Measurements from ENCODE around the gene RSBN1L. TPM values are rescaled to one million over a fixed set of nuclear protein-coding genes. Genes with fewer than 3 reads are reported as not detected.

RSBN1L gene
- total RNA-seq, 8 experiments from 2014 or later = 8.2 to 24.5 (median 20.0) TPM

- in situ Hi-C loops (cut with MboI; ENCODE audit: low pct_unique_long_range_greater_than_20kb in 2 of 9, low sequenced_read_pairs in 9 of 9, unreplicated experiment in 9 of 9) = no loop called here
- H3K4me1 ChIP-seq (replicated peaks in 1 of 2) = peaks cover 4 to 7% of the 10 kb centered on the region in 2 donors
- H3K27ac ChIP-seq = no peak overlapping the region
- H3K4me3 ChIP-seq = no peak overlapping the region
- no peak for ATAC-seq (replicated peaks in 6 of 8)
- 90 to 100% (median 100%) methylated on average over 1 to 4 of the region's 4 CpGs for WGBS, 10 experiments
Measured at GRCh38 chr7:77794000-77794399, 97.7 kb downstream of the RSBN1L start.

GRCh38 chr7:77796109-77796508, 99.8 kb downstream of the RSBN1L start:
- no peak overlapping the region for H3K4me3 ChIP-seq

GRCh38 chr7:77796960-77797359, 100.7 kb downstream of the RSBN1L start:
- ATAC-seq (replicated peaks in 6 of 8) = no peak

More at GRCh38 chr7:77796109-77796508, 99.8 kb downstream of the RSBN1L start:
- peaks cover 7 to 15% of the 10 kb centered on the region in 2 donors for H3K4me1 ChIP-seq (replicated peaks in 1 of 2)
- no peak for ATAC-seq (replicated peaks in 6 of 8)
- no peak overlapping the region for H3K27ac ChIP-seq
- in situ Hi-C loops (cut with MboI; ENCODE audit: low pct_unique_long_range_greater_than_20kb in 2 of 9, low sequenced_read_pairs in 9 of 9, unreplicated experiment in 9 of 9) = no loop called here
- WGBS, 10 experiments = 50 to 100% (median 100%) methylated on average over 1 to 2 of the region's 3 CpGs; no CpG with 5 or more reads in 7 of the 10 experiments

GRCh38 chr7:77797734-77798393, 101.6 kb downstream of the RSBN1L start:
- in situ Hi-C loops (cut with MboI; ENCODE audit: low pct_unique_long_range_greater_than_20kb in 2 of 9, low sequenced_read_pairs in 9 of 9, unreplicated experiment in 9 of 9) = no loop called here
- Histone ChIP-seq H3K27ac (peak overlapping the region; percentile 57 to 80), H3K4me1 (replicated peaks in 1 of 2) (peaks cover 7 to 15% of the 10 kb centered on the region in 2 donors), H3K4me3 (peak overlapping the region; percentile 72 to 88 (median 79))
- peak; percentile 11 to 36 (median 33) for ATAC-seq (replicated peaks in 6 of 8)
- WGBS, 10 experiments = 0% methylated on average over 1 to 30 of the region's 35 CpGs; no CpG with 5 or more reads in 2 of the 10 experiments

More at GRCh38 chr7:77796960-77797359, 100.7 kb downstream of the RSBN1L start:
- in situ Hi-C loops (cut with MboI; ENCODE audit: low pct_unique_long_range_greater_than_20kb in 2 of 9, low sequenced_read_pairs in 9 of 9, unreplicated experiment in 9 of 9) = no loop called here
- peaks cover 7 to 15% of the 10 kb centered on the region in 2 donors for H3K4me1 ChIP-seq (replicated peaks in 1 of 2)
- no peak overlapping the region for H3K27ac ChIP-seq
- WGBS, 10 experiments = 2 to 72% (median 43%) methylated on average over 1 to 5 of the region's 5 CpGs; no CpG with 5 or more reads in 3 of the 10 experiments
- peak overlapping the region; percentile 72 to 88 (median 79) for H3K4me3 ChIP-seq

- H3K4me3 ChIP-seq = peak within 1 kb of the TSS; percentile 72 to 88 (median 79)
- WGBS, 10 experiments = 0 to 1% (median 0%) methylated on average over 4 to 20 of the region's 61 CpGs; no CpG with 5 or more reads in 5 of the 10 experiments
- in situ Hi-C loops (cut with MboI; ENCODE audit: low pct_unique_long_range_greater_than_20kb in 2 of 9, low sequenced_read_pairs in 9 of 9, unreplicated experiment in 9 of 9) = no loop called here
- H3K27ac ChIP-seq = peak within 1 kb of the TSS; percentile 76 to 86
- H3K4me1 ChIP-seq (replicated peaks in 1 of 2) = peaks cover 7 to 15% of the 10 kb centered on the region in 2 donors
- peak; percentile 87 to 92 (median 92) for ATAC-seq (replicated peaks in 6 of 8)
Measured at GRCh38 chr7:77798394-77799077, 102.3 kb downstream of the RSBN1L start, which contains the start of the genes PHTF2 and TMEM60. PHTF2 (plus strand) TSS chr7:77798773. TMEM60 (minus strand) TSS chr7:77798434; CDS start chr7:77794373, 4,061 bp downstream.

GRCh38 chr7:77799078-77799964, 103.1 kb downstream of the RSBN1L start:
- peak overlapping the region; percentile 58 to 88 (median 78) for H3K4me3 ChIP-seq
- WGBS, 10 experiments = 0 to 33% (median 8%) methylated on average over 1 to 7 of the region's 55 CpGs
- in situ Hi-C loops (cut with MboI; ENCODE audit: low pct_unique_long_range_greater_than_20kb in 2 of 9, low sequenced_read_pairs in 9 of 9, unreplicated experiment in 9 of 9) = no loop called here
- peak overlapping the region; percentile 76 to 86 for H3K27ac ChIP-seq
- H3K4me1 ChIP-seq (replicated peaks in 1 of 2) = peaks cover 7 to 15% of the 10 kb centered on the region in 2 donors
- peak; percentile 0 to 2 (median 1) for ATAC-seq (replicated peaks in 6 of 8)

GRCh38 chr7:77800158-77800557, 103.9 kb downstream of the RSBN1L start:
- no peak overlapping the region for H3K27ac ChIP-seq
- H3K4me3 ChIP-seq = peak overlapping the region; percentile 58 to 88 (median 78)
- WGBS, 10 experiments = 17 to 71% (median 50%) methylated on average over 1 to 4 of the region's 4 CpGs; no CpG with 5 or more reads in 2 of the 10 experiments
- H3K4me1 ChIP-seq (replicated peaks in 1 of 2) = peaks cover 7 to 15% of the 10 kb centered on the region in 2 donors
- ATAC-seq (replicated peaks in 6 of 8) = no peak
- in situ Hi-C loops (cut with MboI; ENCODE audit: low pct_unique_long_range_greater_than_20kb in 2 of 9, low sequenced_read_pairs in 9 of 9, unreplicated experiment in 9 of 9) = no loop called here

GRCh38 chr7:77800730-77801129, 104.5 kb downstream of the RSBN1L start:
- no peak for ATAC-seq (replicated peaks in 6 of 8)
- in situ Hi-C loops (cut with MboI; ENCODE audit: low pct_unique_long_range_greater_than_20kb in 2 of 9, low sequenced_read_pairs in 9 of 9, unreplicated experiment in 9 of 9) = no loop called here
- Histone ChIP-seq H3K27ac (no peak overlapping the region), H3K4me1 (replicated peaks in 1 of 2) (peaks cover 7 to 15% of the 10 kb centered on the region in 2 donors), H3K4me3 (no peak overlapping the region)
- 67 to 100% (median 86%) methylated on average over 1 to 2 of the region's 2 CpGs; no CpG with 5 or more reads in 3 of the 10 experiments for WGBS, 10 experiments

GRCh38 chr7:77802557-77803405, 106.5 kb downstream of the RSBN1L start:
- H3K4me3 ChIP-seq = no peak overlapping the region
- in situ Hi-C loops (cut with MboI; ENCODE audit: low pct_unique_long_range_greater_than_20kb in 2 of 9, low sequenced_read_pairs in 9 of 9, unreplicated experiment in 9 of 9) = no loop called here
- peaks cover 3 to 8% of the 10 kb centered on the region in 2 donors for H3K4me1 ChIP-seq (replicated peaks in 1 of 2)
- no peak for ATAC-seq (replicated peaks in 6 of 8)
- H3K27ac ChIP-seq = no peak overlapping the region
- 20 to 100% (median 100%) methylated on average over 1 to 2 of the region's 2 CpGs; no CpG with 5 or more reads in 1 of the 10 experiments for WGBS, 10 experiments

GRCh38 chr7:77806425-77806824, 110.2 kb downstream of the RSBN1L start:
- no peaks in the 10 kb centered on the region for H3K4me1 ChIP-seq (replicated peaks in 1 of 2)
- H3K27ac ChIP-seq = no peak overlapping the region
- in situ Hi-C loops (cut with MboI; ENCODE audit: low pct_unique_long_range_greater_than_20kb in 2 of 9, low sequenced_read_pairs in 9 of 9, unreplicated experiment in 9 of 9) = no loop called here
- 83 to 100% (median 95%) methylated on average over 1 to 2 of the region's 2 CpGs for WGBS, 10 experiments
- no peak overlapping the region for H3K4me3 ChIP-seq
- ATAC-seq (replicated peaks in 6 of 8) = no peak

GRCh38 chr7:77808517-77808916, 112.3 kb downstream of the RSBN1L start:
- no peak for ATAC-seq (replicated peaks in 6 of 8)
- Histone ChIP-seq H3K27ac (no peak overlapping the region), H3K4me3 (no peak overlapping the region), H3K4me1 (replicated peaks in 1 of 2) (no peaks in the 10 kb centered on the region)
- WGBS, 10 experiments = 60 to 100% (median 100%) methylated on average over 1 of the region's 1 CpG; no CpG with 5 or more reads in 1 of the 10 experiments
- in situ Hi-C loops (cut with MboI; ENCODE audit: low pct_unique_long_range_greater_than_20kb in 2 of 9, low sequenced_read_pairs in 9 of 9, unreplicated experiment in 9 of 9) = no loop called here
